SKM-1 (cell line): ENCODE data around the gene CCND1.
"Not testable (repeated sequence)": the region's sequence is repeated elsewhere in the genome, so short reads cannot be mapped to it uniquely, and the experiment has no call there.

ENCODE experiments used
- DNase-seq: peaks from one replicate; lab custom pipeline; 2025; ENCODE audit not compliant: unreplicated experiment; lab: John Stamatoyannopoulos, UW

The CCND1 gene

GRCh38 chr11:69686856-69687255 lies 45.9 kb downstream of the CCND1 start:
- no peak for DNase-seq

GRCh38 chr11:69687969-69688771 lies 47.2 kb downstream of the CCND1 start:
- DNase-seq: not testable (repeated sequence)

- DNase-seq: no peak
These were observed 48.7 kb downstream of the CCND1 start for GRCh38 chr11:69689484-69690319.

GRCh38 chr11:69691463-69691862 lies 50.5 kb downstream of the CCND1 start:
- no peak for DNase-seq

- no peak for DNase-seq
These were observed 51.5 kb downstream of the CCND1 start for GRCh38 chr11:69692422-69692821.

GRCh38 chr11:69694781-69695180 lies 53.8 kb downstream of the CCND1 start:
- DNase-seq: no peak

GRCh38 chr11:69695581-69695980 lies 54.6 kb downstream of the CCND1 start:
- DNase-seq: no peak

- not testable (repeated sequence) for DNase-seq
These were observed 55.0 kb downstream of the CCND1 start for GRCh38 chr11:69695995-69696394.

GRCh38 chr11:69696749-69697468 lies 56.0 kb downstream of the CCND1 start:
- no peak for DNase-seq

GRCh38 chr11:69697469-69697843 lies 56.5 kb downstream of the CCND1 start:
- DNase-seq: no peak

- DNase-seq: no peak
These were observed 56.9 kb downstream of the CCND1 start for GRCh38 chr11:69697861-69698260.

GRCh38 chr11:69698362-69698761 lies 57.4 kb downstream of the CCND1 start:
- DNase-seq: no peak

- DNase-seq: no peak
These were observed 58.3 kb downstream of the CCND1 start for GRCh38 chr11:69699213-69699612.

- DNase-seq: no peak
These were observed 59.6 kb downstream of the CCND1 start for GRCh38 chr11:69700278-69701140.

GRCh38 chr11:69702239-69702691 lies 61.3 kb downstream of the CCND1 start:
- no peak for DNase-seq

GRCh38 chr11:69702769-69703452 lies 62.0 kb downstream of the CCND1 start:
- DNase-seq: no peak

- no peak for DNase-seq
These were observed 62.5 kb downstream of the CCND1 start for GRCh38 chr11:69703453-69703767.
